ENCODE results near the gene NUDT21. TPM values are rescaled to one million over a fixed set of nuclear protein-coding genes. Genes with fewer than 3 reads are reported as not detected.
A peak's percentile ranks its signal among the peaks of the same experiment; 100 is the strongest.

The NUDT21 gene
- total RNA-seq, 1 donor from 2014 or later, result 239 TPM

GRCh38 chr16:56408379-56409098, 42.6 kb downstream of the NUDT21 start:
- DNase-seq (ENCODE audit: low read depth, low spot score), result no peak
- Mint-ChIP-seq H3K36me3 (ENCODE audit: low read depth) (peaks cover 11% of the 10 kb centered on the region), H3K4me1 (peaks cover 4% of the 10 kb centered on the region), H3K9me3 (no peaks in the 10 kb centered on the region), H3K27me3 (ENCODE audit: low read depth) (no peaks in the 10 kb centered on the region), H3K4me3 (no peak overlapping the region), H3K27ac (ENCODE audit: unreplicated experiment) (no peak overlapping the region)
- no peak for TF ChIP-seq CTCF (conservative IDR thresholded peaks at IDR 0.05)

DNA sequence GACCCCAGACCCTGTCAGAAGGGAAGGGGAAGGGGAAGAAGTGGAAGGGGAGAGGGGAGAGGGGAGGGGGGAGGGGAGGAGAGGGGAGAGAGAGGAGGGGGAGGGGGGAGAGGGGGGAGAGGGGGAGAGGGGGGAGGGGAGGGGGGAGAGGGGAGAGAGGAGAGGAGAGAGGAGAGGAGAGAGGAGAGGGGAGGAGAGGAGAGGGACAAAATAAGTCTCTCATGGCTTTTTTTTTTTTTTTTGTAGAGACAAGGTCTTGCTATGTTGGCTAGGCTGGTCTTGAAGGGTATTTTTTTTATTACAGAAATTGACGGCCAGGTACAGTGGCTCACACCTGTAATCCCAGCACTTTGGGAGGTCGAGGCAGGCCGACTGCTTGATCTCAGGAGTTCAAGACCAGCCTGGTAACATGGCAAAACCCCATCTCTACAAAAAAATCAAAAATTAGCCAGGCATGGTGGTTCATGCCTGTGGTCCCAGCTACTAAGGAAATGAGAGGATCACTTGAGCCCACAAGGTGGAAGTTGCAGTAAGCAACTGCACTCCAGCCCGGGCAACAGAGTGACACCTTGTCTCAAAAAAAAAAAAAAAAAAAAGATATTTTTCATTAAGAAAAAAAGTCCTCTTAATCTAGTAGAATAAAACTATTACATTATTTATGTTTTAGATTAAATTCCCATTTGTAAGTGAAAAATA, 45.0 kb downstream of the NUDT21 start:
- Mint-ChIP-seq H3K4me1 (peaks cover 4% of the 10 kb centered on the region), H3K27ac (ENCODE audit: unreplicated experiment) (no peak overlapping the region), H3K4me3 (no peak overlapping the region), H3K9me3 (no peaks in the 10 kb centered on the region), H3K27me3 (ENCODE audit: low read depth) (no peaks in the 10 kb centered on the region), H3K36me3 (ENCODE audit: low read depth) (peaks cover 12% of the 10 kb centered on the region)
- no peak for TF ChIP-seq CTCF (conservative IDR thresholded peaks at IDR 0.05)
- DNase-seq (ENCODE audit: low read depth, low spot score), result no peak

DNA sequence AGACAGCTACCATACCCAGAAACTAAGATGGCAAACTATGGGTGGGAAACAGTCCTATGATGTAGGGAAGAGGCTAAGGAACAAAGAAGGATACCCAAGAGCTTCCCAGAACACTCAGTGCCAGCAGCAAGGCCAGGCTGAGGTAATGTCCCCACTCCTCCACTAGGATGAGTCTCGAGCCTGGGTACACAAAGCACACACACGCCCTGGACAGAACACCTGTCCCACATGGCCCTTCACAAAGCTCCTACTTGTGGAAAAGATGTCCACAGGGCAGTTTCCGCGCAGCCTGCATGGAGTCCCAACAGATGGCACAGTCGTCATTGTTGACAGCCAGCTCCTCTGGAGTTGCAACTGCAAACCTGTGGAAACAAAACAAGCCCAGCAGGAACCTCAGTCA, 49.6 kb downstream of the NUDT21 start:
- peak; percentile 50 for TF ChIP-seq CTCF (conservative IDR thresholded peaks at IDR 0.05)
- DNase-seq (ENCODE audit: low read depth, low spot score), result no peak
- Mint-ChIP-seq H3K4me1 (peaks cover 20% of the 10 kb centered on the region), H3K4me3 (no peak overlapping the region), H3K9me3 (peaks cover 2% of the 10 kb centered on the region), H3K36me3 (ENCODE audit: low read depth) (peaks cover 22% of the 10 kb centered on the region), H3K27me3 (ENCODE audit: low read depth) (no peaks in the 10 kb centered on the region), H3K27ac (ENCODE audit: unreplicated experiment) (peak overlapping the region; percentile 35)

DNA sequence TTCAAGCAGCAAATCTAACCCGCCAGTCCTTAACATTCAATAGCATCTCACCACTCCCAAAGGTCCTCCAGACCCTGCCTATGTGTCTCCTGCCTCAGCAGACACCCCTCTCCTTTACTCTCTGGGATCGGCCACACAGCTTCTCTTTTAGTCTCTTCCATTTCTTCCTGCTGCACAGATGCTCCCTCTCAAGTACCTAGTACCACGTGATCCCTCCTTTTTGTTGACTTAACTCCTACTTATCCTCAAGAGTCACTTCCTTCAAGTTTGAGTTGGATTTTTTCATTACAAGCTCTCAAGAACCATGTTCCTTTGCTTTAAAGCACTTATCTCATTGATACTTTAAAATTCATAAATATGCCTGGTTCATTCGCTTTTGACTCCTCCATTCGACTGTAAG, 50.7 kb downstream of the NUDT21 start:
- no peak for TF ChIP-seq CTCF (conservative IDR thresholded peaks at IDR 0.05)

DNA sequence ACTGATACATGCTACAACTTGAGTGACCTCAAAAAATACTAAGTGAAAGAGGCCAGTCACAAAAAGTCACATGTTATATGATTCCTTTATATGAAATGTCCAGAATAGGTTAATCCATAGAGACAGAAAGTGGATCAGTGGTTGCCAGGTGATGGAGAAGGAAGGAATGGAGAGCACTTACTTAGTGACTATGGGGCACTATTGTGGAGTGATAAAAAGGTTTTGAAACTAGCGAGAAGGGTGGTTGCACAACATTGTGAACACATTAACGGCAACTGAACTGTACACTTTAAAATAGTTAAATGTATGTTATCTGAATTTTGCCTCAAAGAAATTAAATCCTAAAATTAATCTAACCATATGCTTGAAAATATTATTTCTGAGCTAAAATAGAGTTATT, 51.6 kb downstream of the NUDT21 start:
- Mint-ChIP-seq H3K27ac (ENCODE audit: unreplicated experiment) (no peak overlapping the region), H3K4me1 (peaks cover 17% of the 10 kb centered on the region), H3K36me3 (ENCODE audit: low read depth) (peaks cover 29% of the 10 kb centered on the region), H3K27me3 (ENCODE audit: low read depth) (no peaks in the 10 kb centered on the region), H3K4me3 (no peak overlapping the region), H3K9me3 (peaks cover 5% of the 10 kb centered on the region)
- no peak for DNase-seq (ENCODE audit: low read depth, low spot score)
- TF ChIP-seq CTCF (conservative IDR thresholded peaks at IDR 0.05), result no peak

More for the DNA sequence above, 50.7 kb downstream of the NUDT21 start:
- peak overlapping the region; percentile 44 for H3K27ac Mint-ChIP-seq (ENCODE audit: unreplicated experiment)
- peaks cover 25% of the 10 kb centered on the region for H3K36me3 Mint-ChIP-seq (ENCODE audit: low read depth)
- H3K4me1 Mint-ChIP-seq, result peaks cover 19% of the 10 kb centered on the region
- DNase-seq (ENCODE audit: low read depth, low spot score), result no peak
- no peak overlapping the region for H3K4me3 Mint-ChIP-seq
- H3K27me3 Mint-ChIP-seq (ENCODE audit: low read depth), result no peaks in the 10 kb centered on the region
- H3K9me3 Mint-ChIP-seq, result peaks cover 5% of the 10 kb centered on the region

Data from neural crest cell (in vitro differentiated cells).